AG09309 (cell line): ENCODE data around the gene EMC9.

Experiments
- DNase-seq: peaks from one replicate; pipeline ENCODE4 v3.0.0-alpha.2; 2010; ENCODE audit warnings: low read depth
- H3K4me3 ChIP-seq: 2 replicates; pipeline ENCODE4 v1.5.1; 2011; ENCODE audit warnings: mild to moderate bottlenecking, low read depth, low read length, moderate library complexity; ENCODE audit not compliant: control insufficient read depth
- CTCF ChIP-seq: IDR thresholded peaks from 2 replicates; pipeline ENCODE4 v1.5.1; 2011; ENCODE audit warnings: mild to moderate bottlenecking, low read depth, low read length, inconsistent platforms; ENCODE audit not compliant: insufficient read depth, control insufficient read depth; ENCODE audit errors: missing control alignments

Gene EMC9

GRCh38 chr14:24092110-24092504 lies 49.3 kb downstream of the EMC9 start:
- no peak for DNase-seq
- H3K4me3 ChIP-seq, result no peak overlapping the region
- TF ChIP-seq CTCF, result no peak

GRCh38 chr14:24089890-24090289 lies 51.5 kb downstream of the EMC9 start:
- DNase-seq, result no peak
- no peak for TF ChIP-seq CTCF
- no peak overlapping the region for H3K4me3 ChIP-seq
